K562 (cell line): ENCODE results near the gene ARFGAP1. TPM values are rescaled to one million over a fixed set of nuclear protein-coding genes. Genes with fewer than 3 reads are reported as not detected.

Source experiments
- AFF4 ChIP-seq: sonication (generic); formaldehyde crosslinking; IDR thresholded peaks from 2 replicates; pipeline ENCODE4 v1.8.0; 2023; ENCODE audit warnings: mild to moderate bottlenecking, missing genetic modification reagents
- BRF2 ChIP-seq: IDR thresholded peaks from 3 replicates; pipeline ENCODE4 v1.6.1; 2011; ENCODE audit warnings: borderline replicate concordance, mild to moderate bottlenecking; ENCODE audit not compliant: insufficient read length, insufficient read depth
- FOXO4 ChIP-seq: fragments of 450-650 bp; formaldehyde crosslinking; IDR thresholded peaks from 2 replicates; pipeline ENCODE4 v1.4.0; 2020; ENCODE audit warnings: mild to moderate bottlenecking, moderate library complexity
- FOXP4 ChIP-seq: sonication (generic); formaldehyde crosslinking; IDR thresholded peaks from 2 replicates; pipeline ENCODE4 v1.8.0; 2022; ENCODE audit warnings: mild to moderate bottlenecking, missing genetic modification reagents, borderline replicate concordance
- polyA plus RNA-seq, 8 experiments: library from polyadenylated mRNA; depleted of rRNA in 4 of 8; stranded (reverse) in 5 of 8; unstranded in 3 of 8; fragments of >200 nt; fragmentation: Nextera tagmentation in 2 of 8; fragmentation: Illumina TruSeq in 1 of 8; extraction: Ambion mirVana in 2 of 8; extraction: Trizol in 1 of 8; gene quantifications; 2 replicates each; pipeline versions ENCODE4 v1.2.1 to v1.2.3, GENCODE V29; 2011 to 2014; ENCODE audit warnings: inconsistent platforms in 1 of 8, missing spikeins in 1 of 8
- total RNA-seq, 7 experiments: library from RNA; depleted of rRNA in 6 of 7; stranded (reverse); fragments of >200 nt in 6 of 7; fragmentation: Illumina TruSeq in 2 of 7; extraction: Trizol in 2 of 7; gene quantifications; 2 replicates each; pipeline versions ENCODE4 v1.2.1 to v1.2.3, GENCODE V29; 2011 to 2021; ENCODE audit warnings: low replicate concordance in 1 of 7

Gene ARFGAP1
- total and polyA plus RNA-seq, 9 of the 15 experiments (the other 6 are each of a cell fraction or from before 2014, with no cell fraction given) = 0.53 to 102 (median 33.5) TPM

- no peak for TF ChIP-seq AFF4
- no peak for TF ChIP-seq FOXP4 (CRISPR knock-in tag)
- no peak for TF ChIP-seq FOXO4 (CRISPR knock-in tag)
- no peak for TF ChIP-seq BRF2
Observed at GRCh38 chr20:63254232-63254605, 18.4 kb upstream of the ARFGAP1 start, which contains the start of gene NKAIN4 (continued).
